Osteoblast (primary cell): ENCODE results near the gene ARRB2. TPM values are rescaled to one million over a fixed set of nuclear protein-coding genes. Genes with fewer than 3 reads are reported as not detected.
"Not testable (repeated sequence)": the region's sequence is repeated elsewhere in the genome, so short reads cannot be mapped to it uniquely, and the experiment has no call there.

Source experiments
- DNase-seq: peaks from one replicate; pipeline ENCODE4 v3.0.0; 2011; ENCODE audit warnings: low spot score, mixed read lengths; ENCODE audit not compliant: insufficient read length; ENCODE audit errors: missing footprints
- H2AFZ ChIP-seq: 2 replicates; pipeline ENCODE4 v1.6.0; 2011; ENCODE audit warnings: mild to moderate bottlenecking, low read length
- H3K27ac ChIP-seq: 2 replicates; pipeline ENCODE4 v1.5.1; 2011; ENCODE audit warnings: mild to moderate bottlenecking, low read depth, low read length, moderate library complexity
- H3K27me3 ChIP-seq: 2 replicates; pipeline ENCODE4 v1.6.0; 2012; ENCODE audit warnings: mild to moderate bottlenecking, control low read depth, inconsistent platforms, low read length, moderate library complexity; ENCODE audit not compliant: insufficient read depth
- H3K36me3 ChIP-seq: 2 replicates; pipeline ENCODE4 v1.5.1; 2011; ENCODE audit warnings: mild to moderate bottlenecking, low read length, control low read depth, moderate library complexity; ENCODE audit not compliant: insufficient read depth
- H3K4me1 ChIP-seq: 2 replicates; pipeline ENCODE4 v1.5.1; 2011; ENCODE audit warnings: mild to moderate bottlenecking, low read length, control low read depth, moderate library complexity; ENCODE audit not compliant: insufficient read depth
- H3K4me2 ChIP-seq: 2 replicates; pipeline ENCODE4 v1.6.0; 2011; ENCODE audit warnings: mild to moderate bottlenecking, low read length; ENCODE audit not compliant: insufficient read depth
- H3K4me3 ChIP-seq: fragments of 200-600 bp; sonication (generic); 3 replicates; pipeline ENCODE4 v1.5.1; 2012; ENCODE audit warnings: mild to moderate bottlenecking, low read length, inconsistent platforms; ENCODE audit not compliant: insufficient read depth
- H3K79me2 ChIP-seq: 2 replicates; pipeline ENCODE4 v1.6.0; 2012; ENCODE audit warnings: mild to moderate bottlenecking, low read length, control low read depth, inconsistent platforms; ENCODE audit not compliant: insufficient read depth
- H3K9me3 ChIP-seq: 2 replicates; pipeline ENCODE4 v1.5.1; 2011; ENCODE audit warnings: low read depth, low read length, control low read depth
- H4K20me1 ChIP-seq: 2 replicates; pipeline ENCODE4 v1.6.0; 2012; ENCODE audit warnings: mild to moderate bottlenecking, low read length, control low read depth; ENCODE audit not compliant: insufficient read depth
- total RNA-seq: library from RNA; depleted of rRNA; stranded (reverse); fragments of >200 nt; gene quantifications from 2 replicates; pipeline ENCODE4 v1.2.3, GENCODE V29; 2012
- TF ChIP-seq, protein P1 (sequence below): IDR thresholded peaks from 2 replicates; pipeline ENCODE4 v1.5.1; 2011; ENCODE audit warnings: mild to moderate bottlenecking, low read depth, low read length, moderate library complexity; ENCODE audit errors: extremely low read depth

The ARRB2 gene
- total RNA-seq, 1 donor = 8.7 TPM

DNA sequence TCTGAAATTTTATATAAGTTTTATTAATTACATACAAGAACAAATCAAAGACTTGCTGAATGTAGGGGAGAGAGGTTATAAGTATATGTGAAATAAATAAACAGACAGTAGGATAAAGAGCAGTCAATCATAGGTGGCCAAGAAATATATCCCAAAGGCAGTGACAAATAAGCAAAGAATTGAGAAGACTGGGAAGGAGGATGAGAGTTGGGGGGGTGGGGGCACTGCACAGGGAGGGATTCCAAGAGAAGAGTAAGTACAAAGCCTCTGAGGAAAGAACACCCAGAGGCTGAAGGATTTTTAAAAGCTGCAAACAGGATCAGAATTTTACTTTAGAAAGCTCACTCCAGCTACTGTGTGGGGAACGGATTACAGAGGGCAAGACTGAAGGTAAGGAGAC, 9.3 kb upstream of the ARRB2 start:
- no peaks in the 10 kb centered on the region for H3K27me3 ChIP-seq
- TF ChIP-seq, protein P1, sequence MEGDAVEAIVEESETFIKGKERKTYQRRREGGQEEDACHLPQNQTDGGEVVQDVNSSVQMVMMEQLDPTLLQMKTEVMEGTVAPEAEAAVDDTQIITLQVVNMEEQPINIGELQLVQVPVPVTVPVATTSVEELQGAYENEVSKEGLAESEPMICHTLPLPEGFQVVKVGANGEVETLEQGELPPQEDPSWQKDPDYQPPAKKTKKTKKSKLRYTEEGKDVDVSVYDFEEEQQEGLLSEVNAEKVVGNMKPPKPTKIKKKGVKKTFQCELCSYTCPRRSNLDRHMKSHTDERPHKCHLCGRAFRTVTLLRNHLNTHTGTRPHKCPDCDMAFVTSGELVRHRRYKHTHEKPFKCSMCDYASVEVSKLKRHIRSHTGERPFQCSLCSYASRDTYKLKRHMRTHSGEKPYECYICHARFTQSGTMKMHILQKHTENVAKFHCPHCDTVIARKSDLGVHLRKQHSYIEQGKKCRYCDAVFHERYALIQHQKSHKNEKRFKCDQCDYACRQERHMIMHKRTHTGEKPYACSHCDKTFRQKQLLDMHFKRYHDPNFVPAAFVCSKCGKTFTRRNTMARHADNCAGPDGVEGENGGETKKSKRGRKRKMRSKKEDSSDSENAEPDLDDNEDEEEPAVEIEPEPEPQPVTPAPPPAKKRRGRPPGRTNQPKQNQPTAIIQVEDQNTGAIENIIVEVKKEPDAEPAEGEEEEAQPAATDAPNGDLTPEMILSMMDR = no peak
- H3K9me3 ChIP-seq = no peaks in the 10 kb centered on the region
- DNase-seq = no peak
- no peak overlapping the region for H3K27ac ChIP-seq
- peaks cover 69% of the 10 kb centered on the region for H3K79me2 ChIP-seq
- no peaks in the 10 kb centered on the region for H3K36me3 ChIP-seq
- H2AFZ ChIP-seq = no peak overlapping the region
- H4K20me1 ChIP-seq = peaks cover 6% of the 10 kb centered on the region
- peaks cover 13% of the 10 kb centered on the region for H3K4me1 ChIP-seq
- no peak overlapping the region for H3K4me2 ChIP-seq
- H3K4me3 ChIP-seq = no peak overlapping the region

DNA sequence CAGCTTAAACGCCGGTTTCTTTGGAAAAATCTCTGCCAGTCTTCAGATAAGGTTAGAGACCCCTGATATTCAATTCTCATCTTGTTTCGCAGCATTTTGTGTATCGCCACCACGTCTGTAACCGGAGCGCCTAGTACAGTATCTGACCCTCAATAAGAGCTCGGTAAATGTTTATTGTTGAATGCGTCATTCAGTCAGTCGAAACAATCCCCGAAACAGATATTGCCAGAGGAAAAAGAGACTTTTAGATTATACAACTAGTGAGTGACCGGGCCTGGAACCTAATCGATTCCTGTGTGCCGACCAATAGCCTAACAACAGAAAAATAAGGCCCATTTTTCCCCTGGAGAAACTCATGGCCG, 7.1 kb upstream of the ARRB2 start:
- Histone ChIP-seq H3K27ac (peak overlapping the region; percentile 85), H3K79me2 (peaks cover 49% of the 10 kb centered on the region), H3K9me3 (no peaks in the 10 kb centered on the region)

GRCh38 chr17:4704574-4704907, 5.9 kb upstream of the ARRB2 start:
- Histone ChIP-seq H3K4me2 (peak overlapping the region; percentile 98), H2AFZ (peak overlapping the region; percentile 99)

More for the DNA sequence above, 7.1 kb upstream of the ARRB2 start:
- Histone ChIP-seq H3K4me1 (peaks cover 13% of the 10 kb centered on the region), H4K20me1 (no peaks in the 10 kb centered on the region), H3K4me3 (peak overlapping the region; percentile 100), H2AFZ (peak overlapping the region; percentile 99), H3K4me2 (peak overlapping the region; percentile 98), H3K36me3 (no peaks in the 10 kb centered on the region), H3K27me3 (no peaks in the 10 kb centered on the region)
- peak; percentile 79 for DNase-seq
- TF ChIP-seq, protein P1 = no peak

GRCh38 chr17:4704991-4705390, 5.4 kb upstream of the ARRB2 start:
- TF ChIP-seq, protein P1 = no peak

More at GRCh38 chr17:4704574-4704907, 5.9 kb upstream of the ARRB2 start:
- H4K20me1 ChIP-seq, H3K27me3 ChIP-seq, H3K9me3 ChIP-seq, H3K27ac ChIP-seq, DNase-seq, H3K36me3 ChIP-seq: not testable (repeated sequence)
- peaks cover 39% of the 10 kb centered on the region for H3K79me2 ChIP-seq
- peaks cover 13% of the 10 kb centered on the region for H3K4me1 ChIP-seq
- peak overlapping the region; percentile 100 for H3K4me3 ChIP-seq

More at GRCh38 chr17:4704991-4705390, 5.4 kb upstream of the ARRB2 start:
- no peak overlapping the region for H3K4me3 ChIP-seq
- DNase-seq = no peak
- H2AFZ ChIP-seq = no peak overlapping the region
- H3K4me2 ChIP-seq = peak overlapping the region; percentile 98
- H3K27me3 ChIP-seq = no peaks in the 10 kb centered on the region
- no peaks in the 10 kb centered on the region for H3K9me3 ChIP-seq
- H3K36me3 ChIP-seq = no peaks in the 10 kb centered on the region
- peaks cover 16% of the 10 kb centered on the region for H3K4me1 ChIP-seq
- H3K27ac ChIP-seq = no peak overlapping the region
- H3K79me2 ChIP-seq = peaks cover 37% of the 10 kb centered on the region
- peaks cover 3% of the 10 kb centered on the region for H4K20me1 ChIP-seq
